PFSK-1 (cell line): ENCODE results near the gene SCAF4.

Source experiments
- POLR2AphosphoS5 ChIP-seq: IDR thresholded peaks from 2 replicates; pipeline ENCODE4 v1.6.1; 2012; ENCODE audit warnings: low read depth, mild to moderate bottlenecking, control low read depth, low read length, moderate library complexity
- REST ChIP-seq, 2 experiments: IDR thresholded peaks; 2 replicates each; pipeline versions ENCODE4 v1.6.1 to v1.8.0; 2011 to 2012; ENCODE audit warnings: low read depth in 2 of 2, low read length in 2 of 2, control low read depth in 1 of 2, inconsistent platforms in 1 of 2, mild to moderate bottlenecking in 1 of 2, moderate library complexity in 1 of 2; ENCODE audit not compliant: insufficient read depth in 1 of 2
- SIN3A ChIP-seq: IDR thresholded peaks from 2 replicates; pipeline ENCODE4 v1.6.1; 2012; ENCODE audit warnings: mild to moderate bottlenecking, low read length, moderate library complexity, borderline replicate concordance; ENCODE audit not compliant: insufficient read depth
- TAF1 ChIP-seq: IDR thresholded peaks from 2 replicates; pipeline ENCODE4 v1.6.1; 2012; ENCODE audit warnings: low read length, control low read depth, borderline replicate concordance; ENCODE audit not compliant: insufficient read depth

GRCh38 chr21:31732597-31733550, 956 bp upstream of the SCAF4 start:
- no peak for TF ChIP-seq POLR2AphosphoS5
- no peak for TF ChIP-seq REST (IDR thresholded peaks at IDR 0.05; ENCODE audit: insufficient read depth in 1 of 2, low read depth in 2 of 2, low read length in 2 of 2)
- 0 out of 2 replicates have a peak, but pooled peaks have one; percentile 24 for TF ChIP-seq TAF1
- no peak for TF ChIP-seq SIN3A
